ENCODE results near the gene TERB2. TPM values are rescaled to one million over a fixed set of nuclear protein-coding genes. Genes with fewer than 3 reads are reported as not detected.
"Not testable (repeated sequence)": the region's sequence is repeated elsewhere in the genome, so short reads cannot be mapped to it uniquely, and the experiment has no call there.

TERB2 gene
- total RNA-seq, 4 donors from 2014 or later = not detected

GRCh38 chr15:44971036-44971435, 14.5 kb downstream of the TERB2 start:
- ATAC-seq (ENCODE audit: low FRiP score) = no peak
- no peak for DNase-seq (ENCODE audit: low spot score)
- TF ChIP-seq, protein P1, sequence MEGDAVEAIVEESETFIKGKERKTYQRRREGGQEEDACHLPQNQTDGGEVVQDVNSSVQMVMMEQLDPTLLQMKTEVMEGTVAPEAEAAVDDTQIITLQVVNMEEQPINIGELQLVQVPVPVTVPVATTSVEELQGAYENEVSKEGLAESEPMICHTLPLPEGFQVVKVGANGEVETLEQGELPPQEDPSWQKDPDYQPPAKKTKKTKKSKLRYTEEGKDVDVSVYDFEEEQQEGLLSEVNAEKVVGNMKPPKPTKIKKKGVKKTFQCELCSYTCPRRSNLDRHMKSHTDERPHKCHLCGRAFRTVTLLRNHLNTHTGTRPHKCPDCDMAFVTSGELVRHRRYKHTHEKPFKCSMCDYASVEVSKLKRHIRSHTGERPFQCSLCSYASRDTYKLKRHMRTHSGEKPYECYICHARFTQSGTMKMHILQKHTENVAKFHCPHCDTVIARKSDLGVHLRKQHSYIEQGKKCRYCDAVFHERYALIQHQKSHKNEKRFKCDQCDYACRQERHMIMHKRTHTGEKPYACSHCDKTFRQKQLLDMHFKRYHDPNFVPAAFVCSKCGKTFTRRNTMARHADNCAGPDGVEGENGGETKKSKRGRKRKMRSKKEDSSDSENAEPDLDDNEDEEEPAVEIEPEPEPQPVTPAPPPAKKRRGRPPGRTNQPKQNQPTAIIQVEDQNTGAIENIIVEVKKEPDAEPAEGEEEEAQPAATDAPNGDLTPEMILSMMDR (IDR thresholded peaks at IDR 0.05) = no peak

- not testable (repeated sequence) for ATAC-seq (ENCODE audit: low FRiP score); DNase-seq (ENCODE audit: low spot score)
Measured at GRCh38 chr15:44976183-44976582, 19.7 kb downstream of the TERB2 start.

DNA sequence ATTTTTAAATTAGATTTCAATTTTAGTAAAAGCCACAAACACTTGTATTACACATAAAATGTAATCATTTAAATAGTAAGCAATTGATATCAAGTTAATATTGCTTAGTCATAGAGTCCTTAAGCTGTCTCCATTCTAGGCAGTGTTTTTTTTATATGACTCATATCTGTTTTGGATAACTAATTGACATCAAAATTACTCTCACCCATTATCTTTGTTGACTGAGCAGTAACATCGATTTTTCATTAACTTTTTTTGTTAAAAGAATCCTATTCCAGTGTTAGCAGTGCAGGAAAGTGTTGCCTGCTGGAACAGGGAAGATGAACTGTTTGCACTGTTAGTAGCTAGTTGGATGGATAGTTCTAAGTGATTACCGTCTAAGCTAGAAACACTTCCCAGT, 21.3 kb downstream of the TERB2 start:
- not testable (repeated sequence) for DNase-seq (ENCODE audit: low spot score); ATAC-seq (ENCODE audit: low FRiP score)

GRCh38 chr15:44979617-44980339, 23.3 kb downstream of the TERB2 start:
- DNase-seq (ENCODE audit: low spot score); ATAC-seq (ENCODE audit: low FRiP score): not testable (repeated sequence)

DNA sequence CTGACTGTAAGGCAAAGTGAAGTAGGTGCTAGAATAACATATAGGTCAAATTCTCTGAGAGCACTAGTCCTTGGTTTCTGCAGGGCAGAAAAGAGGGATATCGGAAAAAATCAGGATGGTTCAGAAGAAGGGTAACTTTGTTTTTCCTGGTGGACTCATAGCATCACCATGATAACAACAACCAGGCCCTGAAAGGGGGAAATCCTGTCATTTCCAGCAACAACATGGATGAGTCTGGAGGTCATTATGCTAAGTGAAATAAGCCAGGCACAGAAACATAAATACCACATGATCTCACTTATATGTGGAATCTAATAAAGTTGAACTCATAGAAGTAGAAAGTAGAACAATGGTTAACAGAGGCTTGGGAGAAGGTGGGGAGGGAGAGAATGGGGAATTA, 27.7 kb downstream of the TERB2 start:
- ATAC-seq (ENCODE audit: low FRiP score); DNase-seq (ENCODE audit: low spot score): not testable (repeated sequence)

- not testable (repeated sequence) for ATAC-seq (ENCODE audit: low FRiP score); DNase-seq (ENCODE audit: low spot score)
Measured at GRCh38 chr15:44986346-44987055, 30.0 kb downstream of the TERB2 start.

DNA sequence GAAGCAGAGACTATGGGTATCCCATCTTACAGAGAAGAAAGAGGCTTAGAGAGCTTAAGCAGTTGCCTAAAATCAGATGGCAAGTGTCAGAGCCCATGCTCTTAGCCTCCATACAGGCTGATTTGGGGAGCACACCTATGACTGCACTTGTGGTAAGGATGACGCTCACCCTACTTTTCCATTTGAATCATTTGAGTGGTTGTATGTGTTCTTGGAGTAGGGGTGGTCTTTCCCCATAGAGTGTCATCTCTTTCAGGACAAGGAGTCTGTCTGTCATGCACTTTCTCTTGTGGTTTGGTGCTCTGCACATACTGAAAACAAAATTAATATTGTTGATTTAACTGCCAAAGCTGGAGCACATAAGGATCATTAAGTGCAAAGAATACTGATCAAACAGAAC, 31.2 kb downstream of the TERB2 start:
- ATAC-seq (ENCODE audit: low FRiP score); DNase-seq (ENCODE audit: low spot score): not testable (repeated sequence)

- not testable (repeated sequence) for DNase-seq (ENCODE audit: low spot score); ATAC-seq (ENCODE audit: low FRiP score)
Measured at GRCh38 chr15:44988184-44988869, 31.8 kb downstream of the TERB2 start.

DNA sequence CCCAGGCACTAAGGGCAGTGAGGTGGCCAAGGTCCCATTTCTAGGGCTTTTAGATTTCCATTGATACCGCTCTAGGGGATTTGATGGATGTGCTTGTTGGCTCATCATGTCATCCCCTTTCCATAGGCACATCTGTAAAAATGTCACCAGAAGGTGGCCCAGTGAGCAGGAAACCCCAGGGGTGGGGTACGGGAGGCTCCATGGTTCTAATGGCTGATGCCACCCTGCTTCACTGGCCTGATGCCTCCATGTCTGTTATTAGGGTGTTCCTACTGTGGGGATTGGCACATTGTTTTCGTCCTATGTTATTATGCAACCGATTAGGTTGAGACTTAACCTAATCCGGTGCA, 32.4 kb downstream of the TERB2 start:
- not testable (repeated sequence) for ATAC-seq (ENCODE audit: low FRiP score); DNase-seq (ENCODE audit: low spot score)

- not testable (repeated sequence) for ATAC-seq (ENCODE audit: low FRiP score); DNase-seq (ENCODE audit: low spot score)
Measured at GRCh38 chr15:44997632-44998031, 41.1 kb downstream of the TERB2 start.

- ATAC-seq (ENCODE audit: low FRiP score) (no peak), DNase-seq (ENCODE audit: low spot score) (no peak)
- TF ChIP-seq, protein P1 (IDR thresholded peaks at IDR 0.05) = no peak
Measured at GRCh38 chr15:44999105-44999504, 42.6 kb downstream of the TERB2 start.

- not testable (repeated sequence) for DNase-seq (ENCODE audit: low spot score); ATAC-seq (ENCODE audit: low FRiP score)
Measured at GRCh38 chr15:45001180-45001579, 44.7 kb downstream of the TERB2 start.

- DNase-seq (ENCODE audit: low spot score); ATAC-seq (ENCODE audit: low FRiP score): not testable (repeated sequence)
Measured at GRCh38 chr15:45003731-45004410, 47.4 kb downstream of the TERB2 start.

- DNase-seq (ENCODE audit: low spot score); ATAC-seq (ENCODE audit: low FRiP score): not testable (repeated sequence)
Measured at GRCh38 chr15:45004590-45005175, 48.2 kb downstream of the TERB2 start.

All from omental fat pad (tissue), 4 donors.